Measurements from ENCODE around the gene MTARC1.

- no peak for TF ChIP-seq CTCF (IDR thresholded peaks at IDR 0.05)
- no peak for TF ChIP-seq POLR2A (IDR thresholded peaks at IDR 0.05)
Observed at GRCh38 chr1:220791285-220791684, 4.6 kb downstream of the MTARC1 start.
